ENCODE results near the gene ERICH4. TPM values are rescaled to one million over a fixed set of nuclear protein-coding genes. Genes with fewer than 3 reads are reported as not detected.

ERICH4 gene
- total RNA-seq, 1 donor from 2014 or later: not detected

- H3K4me3 ChIP-seq (ENCODE audit: insufficient read depth, low read depth, low read length): no peak overlapping the region
- H3K4me3 Mint-ChIP-seq (ENCODE audit: unreplicated experiment): no peak overlapping the region
- H2AFZ ChIP-seq (ENCODE audit: low read depth, low read length): no peak overlapping the region
- H3K9ac ChIP-seq (ENCODE audit: low read length): no peak overlapping the region
- H3K9me3 Mint-ChIP-seq (ENCODE audit: unreplicated experiment): peaks cover 5% of the 10 kb centered on the region
- no peaks in the 10 kb centered on the region for H3K4me1 Mint-ChIP-seq (ENCODE audit: low read depth, unreplicated experiment)
- no peaks in the 10 kb centered on the region for H3K36me3 Mint-ChIP-seq (ENCODE audit: low read depth, unreplicated experiment)
- H3K9me3 ChIP-seq (ENCODE audit: insufficient read depth, low read depth, low read length): no peaks in the 10 kb centered on the region
- no peak overlapping the region for H3K27ac Mint-ChIP-seq (ENCODE audit: unreplicated experiment)
- TF ChIP-seq CTCF (IDR thresholded peaks at IDR 0.05; ENCODE audit: insufficient read depth, low read depth, low read length) (no peak), EZH2 (IDR thresholded peaks at IDR 0.05; ENCODE audit: insufficient read depth, low read length) (no peak)
- no peaks in the 10 kb centered on the region for H3K36me3 ChIP-seq (ENCODE audit: insufficient read depth, low read length)
- H3K4me2 ChIP-seq (ENCODE audit: low read length): no peak overlapping the region
- DNase-seq (ENCODE audit: low read depth) (no peak), FAIRE-seq (no peak)
- H3K27me3 Mint-ChIP-seq (ENCODE audit: low read depth, unreplicated experiment): peaks cover 44% of the 10 kb centered on the region
- no peaks in the 10 kb centered on the region for H4K20me1 ChIP-seq (ENCODE audit: insufficient read depth, low read length)
- H3K27ac ChIP-seq (ENCODE audit: low read depth, low read length): no peak overlapping the region
- no peaks in the 10 kb centered on the region for H3K27me3 ChIP-seq (ENCODE audit: insufficient read depth, low read length)
- H3K79me2 ChIP-seq (ENCODE audit: insufficient read depth, low read length): no peaks in the 10 kb centered on the region
- H3K4me1 ChIP-seq (ENCODE audit: insufficient read depth, low read length): no peaks in the 10 kb centered on the region
Observed at GRCh38 chr19:41478171-41478570, 35.2 kb downstream of the ERICH4 start.

- H3K27ac Mint-ChIP-seq (ENCODE audit: unreplicated experiment): no peak overlapping the region
- Histone ChIP-seq H3K4me3 (ENCODE audit: insufficient read depth, low read depth, low read length) (no peak overlapping the region), H3K4me1 (ENCODE audit: insufficient read depth, low read length) (no peaks in the 10 kb centered on the region), H3K4me2 (ENCODE audit: low read length) (no peak overlapping the region), H3K9me3 (ENCODE audit: insufficient read depth, low read depth, low read length) (no peaks in the 10 kb centered on the region), H3K27me3 (ENCODE audit: insufficient read depth, low read length) (no peaks in the 10 kb centered on the region), H3K27ac (ENCODE audit: low read depth, low read length) (no peak overlapping the region), H4K20me1 (ENCODE audit: insufficient read depth, low read length) (no peaks in the 10 kb centered on the region), H2AFZ (ENCODE audit: low read depth, low read length) (no peak overlapping the region), H3K36me3 (ENCODE audit: insufficient read depth, low read length) (no peaks in the 10 kb centered on the region), H3K9ac (ENCODE audit: low read length) (no peak overlapping the region), H3K79me2 (ENCODE audit: insufficient read depth, low read length) (no peaks in the 10 kb centered on the region)
- no peaks in the 10 kb centered on the region for H3K4me1 Mint-ChIP-seq (ENCODE audit: low read depth, unreplicated experiment)
- DNase-seq (ENCODE audit: low read depth) (no peak), FAIRE-seq (no peak)
- H3K27me3 Mint-ChIP-seq (ENCODE audit: low read depth, unreplicated experiment): peaks cover 42% of the 10 kb centered on the region
- H3K9me3 Mint-ChIP-seq (ENCODE audit: unreplicated experiment): peaks cover 3% of the 10 kb centered on the region
- no peaks in the 10 kb centered on the region for H3K36me3 Mint-ChIP-seq (ENCODE audit: low read depth, unreplicated experiment)
- TF ChIP-seq CTCF (IDR thresholded peaks at IDR 0.05; ENCODE audit: insufficient read depth, low read depth, low read length) (no peak), EZH2 (IDR thresholded peaks at IDR 0.05; ENCODE audit: insufficient read depth, low read length) (no peak)
- no peak overlapping the region for H3K4me3 Mint-ChIP-seq (ENCODE audit: unreplicated experiment)
Observed at GRCh38 chr19:41478875-41479756, 36.2 kb downstream of the ERICH4 start.

GRCh38 chr19:41479757-41480191, 36.8 kb downstream of the ERICH4 start:
- H3K9me3 Mint-ChIP-seq (ENCODE audit: unreplicated experiment): peaks cover 3% of the 10 kb centered on the region

More at GRCh38 chr19:41479757-41480191, 36.8 kb downstream of the ERICH4 start:
- no peak overlapping the region for H2AFZ ChIP-seq (ENCODE audit: low read depth, low read length)
- no peak overlapping the region for H3K9ac ChIP-seq (ENCODE audit: low read length)
- no peak overlapping the region for H3K27ac ChIP-seq (ENCODE audit: low read depth, low read length)
- H3K27me3 ChIP-seq (ENCODE audit: insufficient read depth, low read length): no peaks in the 10 kb centered on the region
- DNase-seq (ENCODE audit: low read depth) (no peak), FAIRE-seq (no peak)
- no peak overlapping the region for H3K4me3 ChIP-seq (ENCODE audit: insufficient read depth, low read depth, low read length)
- Mint-ChIP-seq H3K4me1 (ENCODE audit: low read depth, unreplicated experiment) (no peaks in the 10 kb centered on the region), H3K27ac (ENCODE audit: unreplicated experiment) (no peak overlapping the region), H3K4me3 (ENCODE audit: unreplicated experiment) (no peak overlapping the region), H3K27me3 (ENCODE audit: low read depth, unreplicated experiment) (peaks cover 45% of the 10 kb centered on the region), H3K36me3 (ENCODE audit: low read depth, unreplicated experiment) (no peaks in the 10 kb centered on the region)
- no peaks in the 10 kb centered on the region for H3K79me2 ChIP-seq (ENCODE audit: insufficient read depth, low read length)
- no peaks in the 10 kb centered on the region for H3K4me1 ChIP-seq (ENCODE audit: insufficient read depth, low read length)
- no peak overlapping the region for H3K4me2 ChIP-seq (ENCODE audit: low read length)
- TF ChIP-seq CTCF (IDR thresholded peaks at IDR 0.05; ENCODE audit: insufficient read depth, low read depth, low read length) (no peak), EZH2 (IDR thresholded peaks at IDR 0.05; ENCODE audit: insufficient read depth, low read length) (no peak)
- H3K9me3 ChIP-seq (ENCODE audit: insufficient read depth, low read depth, low read length): no peaks in the 10 kb centered on the region
- no peaks in the 10 kb centered on the region for H4K20me1 ChIP-seq (ENCODE audit: insufficient read depth, low read length)
- H3K36me3 ChIP-seq (ENCODE audit: insufficient read depth, low read length): no peaks in the 10 kb centered on the region
